ENCODE results near the gene PDE2A.

DNA sequence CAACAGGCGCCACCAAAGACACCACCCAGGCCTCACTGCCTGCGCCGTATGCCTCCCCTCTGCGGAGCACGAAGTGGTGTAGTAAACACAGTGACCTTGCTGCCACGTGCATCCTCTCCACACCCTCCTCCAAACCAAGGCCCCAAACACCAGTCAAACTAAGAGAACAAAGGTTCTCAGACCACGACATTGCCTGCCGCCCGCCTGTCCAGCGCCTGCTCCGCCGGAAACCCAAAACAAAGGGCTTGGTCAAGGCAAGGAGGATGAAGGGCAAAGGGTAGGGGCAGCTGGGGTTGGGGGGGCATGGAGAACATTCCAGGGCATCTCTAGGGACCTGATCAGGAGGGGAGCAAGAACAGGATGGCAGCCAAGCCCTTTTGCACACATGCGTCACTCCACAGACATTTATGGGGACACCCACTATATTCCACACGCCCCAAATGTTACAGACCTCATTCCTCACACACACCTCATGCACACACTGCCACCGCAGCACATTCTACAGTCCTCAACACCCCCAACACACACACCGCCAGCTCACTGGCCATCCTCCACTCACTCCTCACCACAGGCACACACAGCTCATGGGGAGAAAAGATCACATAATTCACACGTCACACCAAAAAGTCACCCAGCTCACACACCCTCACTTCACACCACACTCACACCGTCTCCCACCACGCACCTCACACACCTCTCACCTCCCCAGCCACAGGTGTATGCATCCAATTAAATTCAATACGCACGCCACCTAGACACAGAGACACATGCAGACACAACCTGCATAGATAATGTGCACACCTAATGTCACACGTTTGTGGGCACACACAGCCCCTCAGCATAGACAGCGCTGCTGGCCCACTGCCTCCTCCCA, 34.5 kb downstream of the PDE2A start:
- TF ChIP-seq CTCF (IDR thresholded peaks at IDR 0.05) (no peak), POLR2A (IDR thresholded peaks at IDR 0.05) (no peak)
